Activated CD8-positive, alpha-beta T cell treated with anti-CD3 and anti-CD28 coated beads for 36 hours (primary cell): ENCODE data around the gene IL1RAP. TPM values are rescaled to one million over a fixed set of nuclear protein-coding genes. Genes with fewer than 3 reads are reported as not detected.

Experiments used
- ATAC-seq: fragments of 200-7000 bp; cut with Tn5 transposase; one replicate; pipeline ENCODE4 v1.10.0; 2021; ENCODE audit warnings: mild to moderate bottlenecking, moderate library complexity
- CTCF ChIA-PET: fragments of 350-600 bp; sonication (Branson Sonifier 250); formaldehyde crosslinking; loops from one replicate; lab custom pipeline; 2021; ENCODE audit warnings: antibody characterized with exemption; lab: Charles Lee
- POLR2A ChIA-PET: fragments of 350-600 bp; sonication (Branson Sonifier 250); formaldehyde crosslinking; loops from one replicate; lab custom pipeline; 2021; ENCODE audit warnings: antibody characterized with exemption; lab: Charles Lee
- DNase-seq: peaks from one replicate; pipeline ENCODE4 v3.0.0-alpha.2; 2020
- H3K27ac Mint-ChIP-seq: one replicate; pipeline ENCODE4 v1.8.0; 2021; ENCODE audit warnings: mild to moderate bottlenecking, mixed read lengths
- H3K27me3 Mint-ChIP-seq: one replicate; pipeline ENCODE4 v1.8.0; 2021; ENCODE audit warnings: mixed read lengths
- H3K36me3 Mint-ChIP-seq: one replicate; pipeline ENCODE4 v1.8.0; 2021; ENCODE audit warnings: low read depth, mixed read lengths
- H3K4me1 Mint-ChIP-seq: one replicate; pipeline ENCODE4 v1.8.0; 2021; ENCODE audit warnings: low read depth, mixed read lengths
- H3K4me3 Mint-ChIP-seq: one replicate; pipeline ENCODE4 v1.8.0; 2021; ENCODE audit warnings: mild to moderate bottlenecking, moderate library complexity, mixed read lengths
- H3K9me3 Mint-ChIP-seq: one replicate; pipeline ENCODE4 v1.8.0; 2021; ENCODE audit warnings: mixed read lengths
- CTCF ChIP-seq: fragments of 200-600 bp; IDR thresholded peaks from one replicate; pipeline ENCODE4 v1.8.0; 2022; ENCODE audit warnings: antibody characterized with exemption, mild to moderate bottlenecking
- intact Hi-C: fragments of 100-400 bp; cut with micrococcal nuclease; formaldehyde crosslinking; loops from one replicate; pipeline ENCODE4 v1.10.0; 2022
- total RNA-seq, 2 experiments: library from RNA; stranded (reverse); gene quantifications; one replicate each; pipeline ENCODE4 v1.2.3, GENCODE V29; 2021

IL1RAP gene
- total RNA-seq, 2 experiments from 2014 or later: 18.8 to 20.2 TPM

DNA sequence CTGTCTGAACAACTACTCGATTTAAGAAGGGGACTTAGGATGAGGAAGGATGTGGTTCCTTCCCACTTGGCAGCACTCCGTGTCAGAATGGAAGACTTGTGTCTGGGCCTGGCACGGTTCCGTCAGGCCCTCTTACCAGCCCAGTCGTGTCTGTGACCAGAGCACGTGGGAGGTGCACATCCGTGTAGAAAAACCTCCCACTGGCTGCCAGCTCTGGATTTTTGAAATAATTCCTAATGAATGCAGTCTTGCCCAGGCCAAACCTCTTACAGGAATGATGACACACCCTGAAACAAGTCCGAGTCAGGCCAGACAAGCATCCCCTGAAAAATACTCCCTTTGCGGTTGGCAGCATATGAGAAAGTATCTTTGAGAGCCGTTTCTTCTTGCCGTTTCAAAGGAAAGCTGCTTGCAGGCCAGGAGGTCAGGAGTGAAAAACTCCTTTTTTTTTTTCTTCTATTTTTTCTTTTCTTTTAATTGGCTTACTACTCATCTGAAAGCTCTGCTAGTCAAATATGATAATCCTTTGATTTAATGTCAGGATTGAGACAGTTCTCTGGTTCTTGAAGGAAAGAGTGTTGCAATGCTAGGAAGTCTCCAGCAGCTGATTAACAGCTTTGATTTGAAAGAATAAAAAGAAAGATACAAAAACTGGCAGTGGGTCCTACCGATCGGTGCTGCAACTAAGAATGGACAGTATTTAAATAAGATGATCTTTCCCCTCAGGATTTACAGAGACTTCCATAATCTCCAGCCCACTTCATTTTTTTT lies 19.8 kb downstream of the IL1RAP start:
- DNase-seq (no peak), ATAC-seq (no peak)
- no peak for TF ChIP-seq CTCF
- Mint-ChIP-seq H3K4me1 (peaks cover 17% of the 10 kb centered on the region), H3K27ac (no peak overlapping the region), H3K36me3 (peaks cover 19% of the 10 kb centered on the region), H3K27me3 (no peaks in the 10 kb centered on the region), H3K4me3 (no peak overlapping the region), H3K9me3 (no peaks in the 10 kb centered on the region)
- ChIA-PET POLR2A (interaction anchor here (2.8 kb wide), 1 partner anchor 19 kb away, joined by 7 read pairs; the partner anchor contains the start of gene IL1RAP), CTCF (interaction anchor here (0.8 kb wide), 1 partner anchor 18 kb away, joined by 4 read pairs; no protein-coding TSS in a partner anchor)
- intact Hi-C loops: no loop called here

GRCh38 chr3:190534386-190534785 lies 20.5 kb downstream of the IL1RAP start:
- peaks cover 17% of the 10 kb centered on the region for H3K4me1 Mint-ChIP-seq
- H3K4me3 Mint-ChIP-seq: no peak overlapping the region
- ATAC-seq (no peak), DNase-seq (no peak)
- no peak for TF ChIP-seq CTCF
- no peaks in the 10 kb centered on the region for H3K9me3 Mint-ChIP-seq
- ChIA-PET POLR2A (interaction anchor here (2.8 kb wide), 1 partner anchor 20 kb away, joined by 7 read pairs; the partner anchor contains the start of gene IL1RAP), CTCF (interaction anchor here (0.8 kb wide), 1 partner anchor 19 kb away, joined by 4 read pairs; no protein-coding TSS in a partner anchor)
- intact Hi-C loops: no loop called here
- H3K27ac Mint-ChIP-seq: no peak overlapping the region
- no peaks in the 10 kb centered on the region for H3K27me3 Mint-ChIP-seq
- peaks cover 19% of the 10 kb centered on the region for H3K36me3 Mint-ChIP-seq

GRCh38 chr3:190534986-190535385 lies 21.1 kb downstream of the IL1RAP start:
- H3K27ac Mint-ChIP-seq: no peak overlapping the region
- peaks cover 19% of the 10 kb centered on the region for H3K36me3 Mint-ChIP-seq
- ATAC-seq: peak; percentile 24
- DNase-seq: no peak
- no peak overlapping the region for H3K4me3 Mint-ChIP-seq
- ChIA-PET CTCF (interaction anchor here (0.7 to 2.1 kb wide), 2 partner anchors 11 to 20 kb away, joined by 3 to 4 read pairs; no protein-coding TSS in a partner anchor), POLR2A (interaction anchor here (2.8 kb wide), 1 partner anchor 20 kb away, joined by 7 read pairs; the partner anchor contains the start of gene IL1RAP)
- H3K27me3 Mint-ChIP-seq: no peaks in the 10 kb centered on the region
- no peak for TF ChIP-seq CTCF
- H3K4me1 Mint-ChIP-seq: peaks cover 17% of the 10 kb centered on the region
- intact Hi-C loops: no loop called here
- no peaks in the 10 kb centered on the region for H3K9me3 Mint-ChIP-seq

DNA sequence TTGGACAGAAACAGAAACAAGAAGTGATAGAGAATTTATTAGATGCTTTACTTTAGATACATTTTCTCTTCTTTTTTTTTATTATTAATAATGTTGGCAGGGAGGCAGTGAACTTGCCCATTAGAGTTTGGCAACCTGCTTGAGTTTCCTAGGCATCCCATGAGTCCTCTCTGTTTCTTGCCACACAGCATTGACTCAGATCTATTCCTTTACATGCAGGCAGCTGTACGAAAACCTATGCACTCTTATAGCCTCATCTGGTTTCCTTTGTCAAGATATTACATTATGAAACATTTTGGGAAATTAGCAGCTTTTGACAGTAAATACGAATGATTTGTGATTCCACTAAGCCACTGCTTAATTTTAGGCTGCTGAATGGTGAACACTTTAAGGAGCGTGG lies 23.3 kb downstream of the IL1RAP start:
- no peak for ATAC-seq
- peaks cover 18% of the 10 kb centered on the region for H3K4me1 Mint-ChIP-seq
- intact Hi-C loops: no loop called here
- no peak overlapping the region for H3K27ac Mint-ChIP-seq
- DNase-seq: no peak
- no peaks in the 10 kb centered on the region for H3K27me3 Mint-ChIP-seq
- POLR2A ChIA-PET: no interaction called here
- TF ChIP-seq CTCF: no peak
- no peak overlapping the region for H3K4me3 Mint-ChIP-seq
- H3K9me3 Mint-ChIP-seq: no peaks in the 10 kb centered on the region
- H3K36me3 Mint-ChIP-seq: peaks cover 13% of the 10 kb centered on the region
- CTCF ChIA-PET: interaction anchor here (1.4 to 2.1 kb wide), 3 partner anchors 9 to 23 kb away, joined by 3 to 5 read pairs (median 4); no protein-coding TSS in a partner anchor

DNA sequence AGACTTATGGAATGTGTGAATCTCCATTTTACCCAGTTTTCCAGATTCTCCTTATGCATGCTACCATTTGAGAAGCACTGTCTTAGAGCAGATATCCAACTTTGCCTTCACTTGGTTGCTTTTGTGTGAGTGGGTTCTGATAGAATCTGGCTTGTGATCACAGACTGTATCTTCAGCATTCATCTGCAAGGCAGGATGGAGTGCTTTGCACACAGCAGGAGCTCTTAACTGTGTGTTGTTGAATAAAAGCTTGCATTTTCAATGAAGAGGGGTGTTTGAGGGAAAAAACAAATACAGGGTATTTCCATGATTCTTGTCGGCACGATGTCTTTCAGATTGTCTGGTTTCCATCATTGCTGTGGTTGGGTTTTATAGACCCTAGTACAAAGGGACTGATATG lies 24.4 kb downstream of the IL1RAP start:
- POLR2A ChIA-PET: no interaction called here
- peaks cover 13% of the 10 kb centered on the region for H3K4me1 Mint-ChIP-seq
- H3K36me3 Mint-ChIP-seq: peaks cover 8% of the 10 kb centered on the region
- no peaks in the 10 kb centered on the region for H3K27me3 Mint-ChIP-seq
- no peaks in the 10 kb centered on the region for H3K9me3 Mint-ChIP-seq
- H3K27ac Mint-ChIP-seq: no peak overlapping the region
- TF ChIP-seq CTCF: no peak
- no peak for DNase-seq
- no peak overlapping the region for H3K4me3 Mint-ChIP-seq
- no peak for ATAC-seq
- CTCF ChIA-PET: no interaction called here
- intact Hi-C loops: no loop called here
